SW 1271 (cell line): Measurements from ENCODE around the gene ME1.
A peak's percentile ranks its signal among the peaks of the same experiment; 100 is the strongest.
"Not testable (repeated sequence)": the region's sequence is repeated elsewhere in the genome, so short reads cannot be mapped to it uniquely, and the experiment has no call there.

Experiments used
- DNase-seq, 2 experiments: peaks; one replicate each; lab custom pipeline; 2025; lab: John Stamatoyannopoulos, UW

Gene ME1

GRCh38 chr6:83256719-83257118, 174.1 kb downstream of the ME1 start:
- not testable (repeated sequence) for DNase-seq

- DNase-seq, result no peak
Measured at GRCh38 chr6:83252719-83253118, 178.1 kb downstream of the ME1 start.

DNA sequence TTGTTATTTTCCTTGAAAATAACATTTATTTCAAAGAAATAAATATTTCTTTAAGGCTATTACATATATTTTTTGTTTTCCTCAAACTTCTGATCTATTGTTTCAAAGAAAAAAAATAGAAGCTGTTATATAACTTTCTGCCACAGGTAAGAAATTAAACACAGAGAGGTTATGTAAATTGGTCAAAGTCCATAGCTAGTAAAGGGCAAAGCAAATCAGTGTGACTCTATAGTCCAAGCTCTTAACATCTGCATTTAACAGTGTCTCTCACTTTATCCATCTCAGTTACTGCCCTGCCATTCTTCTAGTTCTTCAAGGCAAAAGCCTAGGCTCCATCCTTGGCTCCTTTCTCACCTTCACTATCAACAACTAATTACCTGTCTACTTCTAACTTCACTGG, 180.6 kb downstream of the ME1 start:
- no peak for DNase-seq

GRCh38 chr6:83247471-83247870, 183.4 kb downstream of the ME1 start:
- DNase-seq, result no peak

DNA sequence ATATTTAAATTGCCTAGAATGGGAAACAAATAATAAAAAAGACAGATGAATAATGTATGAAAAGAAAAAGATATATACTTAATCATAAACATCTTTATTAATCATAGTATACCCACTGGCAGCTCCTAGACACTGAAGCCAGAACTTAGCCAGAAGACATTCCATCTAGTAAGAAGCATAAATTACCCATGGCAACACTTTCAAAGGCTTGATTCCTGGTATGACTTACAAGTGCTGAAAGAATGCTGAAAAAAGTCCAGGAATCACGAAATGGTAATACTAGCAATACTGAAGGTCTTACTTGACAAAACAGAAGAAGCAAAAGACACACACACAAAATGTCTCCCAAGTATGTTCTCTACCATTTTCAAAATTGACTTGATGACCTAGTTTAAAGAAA, 199.7 kb downstream of the ME1 start:
- no peak for DNase-seq

GRCh38 chr6:83226517-83226916, 204.3 kb downstream of the ME1 start:
- DNase-seq, result no peak

GRCh38 chr6:83221889-83222479, 208.9 kb downstream of the ME1 start:
- DNase-seq, result peak in 1 of 2 experiments; percentile 36

- DNase-seq, result no peak
Measured at GRCh38 chr6:83221276-83221675, 209.6 kb downstream of the ME1 start.

DNA sequence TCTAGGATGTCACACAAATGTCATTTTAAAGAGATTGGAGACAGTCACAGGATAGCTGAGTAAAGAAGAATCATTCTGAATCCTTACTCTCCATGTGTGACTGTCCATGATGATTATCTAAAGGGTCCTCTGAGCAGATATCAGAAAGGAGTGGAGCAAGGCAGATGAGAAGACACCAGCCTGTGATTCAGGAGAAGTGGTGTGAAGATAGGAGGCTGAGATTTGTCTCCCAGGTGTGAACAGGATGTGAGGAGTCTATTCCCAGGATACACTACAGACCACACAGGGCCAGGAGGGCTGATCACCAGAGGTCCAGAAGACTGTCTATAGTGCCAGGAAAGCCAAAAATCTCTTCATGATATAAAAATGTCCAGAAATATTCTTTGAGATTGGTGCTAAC, 210.7 kb downstream of the ME1 start:
- DNase-seq, result no peak

DNA sequence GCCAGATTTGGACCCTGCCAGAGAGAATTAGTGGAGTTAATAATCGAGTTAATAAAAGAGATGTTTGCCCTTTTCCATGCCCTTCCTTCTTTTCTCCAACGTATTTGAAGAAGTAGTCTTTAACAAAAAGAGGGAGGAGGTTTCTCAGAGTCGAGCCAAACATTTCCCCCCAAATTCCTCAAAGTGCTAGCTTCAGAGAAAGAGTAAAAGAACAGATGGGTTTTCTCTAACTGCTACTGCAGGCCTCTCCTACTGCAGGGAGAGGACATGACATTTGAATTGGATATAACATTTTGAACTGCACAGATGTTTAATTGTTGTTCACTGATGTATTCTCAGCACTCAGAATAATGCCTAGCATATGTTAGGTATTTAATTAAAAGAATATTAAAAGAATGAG, 212.2 kb downstream of the ME1 start:
- no peak for DNase-seq

DNA sequence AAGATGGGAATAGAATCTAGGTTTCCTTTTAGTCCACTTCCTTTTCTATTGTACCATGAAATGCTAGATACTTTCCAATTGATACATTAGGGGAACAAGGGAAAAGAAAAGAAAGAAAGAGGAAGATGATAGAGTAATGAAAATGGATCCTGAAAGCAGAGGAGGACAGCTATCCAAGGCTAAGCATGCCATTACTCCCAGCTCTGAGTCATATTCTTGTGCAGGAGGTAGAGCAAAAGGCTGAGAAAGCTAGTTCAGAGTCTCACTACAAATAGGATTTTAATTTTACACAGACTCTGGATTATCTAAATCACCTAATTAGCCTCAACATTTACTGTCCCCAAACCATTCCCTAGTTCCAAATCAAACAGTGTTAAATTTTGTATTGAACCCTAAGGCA, 214.0 kb downstream of the ME1 start:
- DNase-seq, result no peak

GRCh38 chr6:83215131-83216047, 215.5 kb downstream of the ME1 start:
- DNase-seq, result peak; percentile 18 to 65

- no peak for DNase-seq
Measured at GRCh38 chr6:83202031-83202430, 228.8 kb downstream of the ME1 start.

- no peak for DNase-seq
Measured at GRCh38 chr6:83199863-83200225, 231.0 kb downstream of the ME1 start.

DNA sequence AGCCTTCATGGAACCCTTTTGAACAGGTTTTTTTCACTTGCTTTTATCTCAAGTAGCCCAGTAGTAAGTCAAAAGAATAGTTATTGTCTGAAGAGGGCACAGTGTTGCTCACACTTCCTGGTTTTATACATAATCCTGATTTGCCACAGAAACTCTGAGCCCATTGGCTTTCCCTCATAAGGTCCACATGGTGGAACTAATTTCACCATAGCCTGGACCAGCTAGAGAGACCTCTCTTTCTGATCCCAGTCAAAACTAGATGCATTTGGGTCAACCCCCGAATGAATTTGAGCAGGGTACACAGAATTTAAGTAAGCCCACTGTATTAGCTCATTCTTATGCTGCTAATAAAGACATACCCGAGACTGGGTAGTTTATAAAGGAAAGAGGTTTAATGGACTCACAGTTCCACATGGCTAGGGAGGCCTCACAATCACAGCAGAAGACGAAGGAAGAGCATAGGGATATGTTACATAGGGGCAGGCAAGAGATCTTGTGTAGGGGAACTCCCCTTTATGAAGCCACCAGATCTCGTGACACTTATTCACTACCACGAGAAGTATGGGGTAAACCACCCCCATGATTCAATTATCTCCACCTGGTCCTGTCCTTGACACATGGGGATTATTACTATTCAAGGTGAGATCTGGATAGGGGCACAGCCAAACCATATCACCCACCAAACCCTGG, 231.5 kb downstream of the ME1 start:
- no peak for DNase-seq

DNA sequence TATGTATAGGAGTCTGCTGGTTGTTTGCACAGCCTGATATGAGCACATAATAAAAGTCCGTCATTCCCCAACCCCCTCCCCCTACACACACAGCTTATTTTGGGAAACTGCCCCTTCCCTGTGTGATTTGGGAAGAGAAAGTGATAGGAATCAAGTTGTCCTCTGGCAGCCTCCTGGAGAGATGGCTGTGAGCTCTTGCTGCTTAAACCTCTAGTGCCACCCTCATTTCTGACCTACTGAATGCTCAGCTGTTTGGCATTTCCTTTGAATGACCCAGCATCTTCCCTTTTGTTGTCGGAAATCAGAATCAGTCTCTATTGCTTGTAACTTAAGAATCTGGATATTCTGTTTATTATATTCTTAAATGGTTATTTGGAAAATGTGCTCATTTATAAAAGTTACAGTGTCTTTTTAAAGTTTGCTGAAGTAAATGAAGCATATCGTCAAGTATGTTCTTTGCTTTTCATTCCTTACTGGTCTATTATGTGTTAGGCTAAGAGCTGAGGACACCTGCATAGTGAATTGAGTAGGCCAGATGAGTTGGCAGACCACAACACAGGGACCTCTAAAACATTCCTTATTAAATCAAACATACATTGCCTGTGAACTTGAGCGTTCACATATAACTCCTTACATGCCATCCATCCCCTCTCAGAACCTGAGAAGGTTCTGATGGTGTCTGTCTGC, 232.2 kb downstream of the ME1 start:
- peak in 1 of 2 experiments; percentile 19 for DNase-seq

- DNase-seq, result peak in 1 of 2 experiments; percentile 32
Measured at GRCh38 chr6:83193747-83194566, 236.9 kb downstream of the ME1 start.

- DNase-seq, result peak; percentile 64 to 78
Measured at GRCh38 chr6:83192871-83193746, 237.7 kb downstream of the ME1 start, which contains the start of the genes PGM3 and RWDD2A. Gene PGM3, minus strand, starts transcription at chr6:83193265. Its CDS starts 2,253 bp downstream, at chr6:83191012. Gene RWDD2A, plus strand, starts transcription at chr6:83193357. Its CDS starts 1,095 bp downstream, at chr6:83194452.

DNA sequence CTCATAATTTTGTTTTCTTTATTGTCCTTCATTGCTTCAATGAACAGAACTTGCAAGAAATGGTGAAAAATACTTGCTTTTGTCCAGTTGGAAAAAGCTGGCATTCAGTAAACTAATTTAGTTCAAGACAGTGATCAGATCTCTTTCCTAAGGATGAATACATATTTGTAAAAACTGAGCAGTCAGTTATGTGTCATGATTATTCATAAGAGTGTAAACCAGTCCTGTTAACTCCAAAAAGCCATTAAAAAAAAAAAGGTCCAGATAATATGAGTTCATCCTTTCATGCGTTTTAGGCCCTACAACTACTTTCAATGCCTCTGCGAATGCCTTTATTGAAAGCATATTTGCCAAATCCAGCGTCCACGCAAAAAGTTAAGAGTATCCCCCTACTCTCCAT, 238.4 kb downstream of the ME1 start:
- no peak for DNase-seq

DNA sequence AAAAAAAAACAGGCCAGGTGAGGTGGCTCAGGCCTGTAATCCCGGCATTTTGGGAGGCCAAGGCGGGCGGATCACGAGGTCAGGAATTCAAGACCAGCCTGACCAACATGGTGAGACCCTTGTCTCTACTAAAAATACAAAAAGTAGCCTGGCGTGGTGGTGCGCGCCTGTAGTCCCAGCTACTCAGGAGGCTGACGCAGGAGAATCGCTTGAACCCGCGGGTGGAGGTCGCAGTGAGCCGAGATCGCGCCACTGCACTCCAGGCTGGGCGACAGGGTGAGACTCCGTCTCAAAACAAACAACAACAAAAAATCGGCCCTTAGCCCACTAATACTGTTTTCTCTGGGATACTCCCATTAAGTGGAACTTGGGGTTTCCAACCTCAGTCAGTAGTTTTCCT, 238.9 kb downstream of the ME1 start:
- not testable (repeated sequence) for DNase-seq
